Measurements from ENCODE around the gene DRG2. TPM values are rescaled to one million over a fixed set of nuclear protein-coding genes. Genes with fewer than 3 reads are reported as not detected.
A peak's percentile ranks its signal among the peaks of the same experiment; 100 is the strongest.

The DRG2 gene
- total RNA-seq (2014; rRNA removed; shearing (Covaris generic)), result 41.6 and 42.5 TPM in 2 replicates
- 126 and 178 TPM in 2 replicates for polyA plus RNA-seq (2014; cell fraction: nucleus; rRNA removed)

DNA sequence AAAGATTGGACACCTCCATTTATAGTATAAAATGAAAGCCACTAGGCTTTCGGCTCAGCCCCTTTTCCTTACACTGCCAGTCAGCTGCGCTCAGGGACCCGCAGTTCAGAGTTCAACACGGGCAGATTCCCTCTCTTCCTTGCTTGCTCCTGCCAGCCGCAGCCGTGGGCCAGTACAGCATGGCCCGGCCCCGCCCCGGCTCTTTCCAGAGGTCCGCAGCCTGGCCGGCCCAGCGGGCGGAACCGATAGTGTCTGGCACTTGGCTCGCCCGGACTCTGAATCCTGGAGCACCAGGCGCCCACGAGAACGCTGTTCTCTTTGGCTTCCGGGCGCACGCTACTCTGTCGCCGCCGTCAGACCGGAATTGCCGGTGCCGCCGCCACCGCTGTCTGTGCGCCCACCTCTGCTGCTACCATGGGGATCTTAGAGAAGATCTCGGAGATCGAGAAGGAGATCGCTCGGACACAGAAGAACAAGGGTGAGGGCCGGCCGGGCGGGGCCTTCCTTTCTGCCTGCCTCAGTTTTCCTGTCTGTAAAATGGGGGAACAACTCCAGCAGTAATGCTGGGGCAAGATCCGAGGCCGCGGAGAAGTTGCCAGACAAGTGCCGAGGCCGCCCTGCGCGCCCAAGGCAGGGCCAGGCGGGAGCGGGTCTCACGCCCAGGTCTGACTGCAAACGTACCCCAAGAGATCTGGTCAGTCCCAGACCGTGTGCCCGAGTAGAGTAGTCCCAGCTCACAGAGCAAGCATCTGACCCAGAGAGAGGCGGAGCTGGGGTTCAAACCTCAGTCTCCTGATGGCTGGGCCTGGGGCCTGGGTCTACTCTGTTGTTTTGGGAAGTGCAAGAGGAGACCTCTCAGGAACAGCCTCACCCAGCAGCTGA is at the start of gene DRG2:
Gene DRG2 (plus strand): TSS at position 339 of the 882 bp plus-strand sequence. CDS start 76 bp downstream, at position 415.
- DNase-seq (ENCODE audit: extremely low read depth, low read depth), result peak; percentile 87

GRCh38 chr17:18038149-18038850 is 49.4 kb upstream of the DRG2 start:
- no peak for DNase-seq (ENCODE audit: extremely low read depth, low read depth)

DNA sequence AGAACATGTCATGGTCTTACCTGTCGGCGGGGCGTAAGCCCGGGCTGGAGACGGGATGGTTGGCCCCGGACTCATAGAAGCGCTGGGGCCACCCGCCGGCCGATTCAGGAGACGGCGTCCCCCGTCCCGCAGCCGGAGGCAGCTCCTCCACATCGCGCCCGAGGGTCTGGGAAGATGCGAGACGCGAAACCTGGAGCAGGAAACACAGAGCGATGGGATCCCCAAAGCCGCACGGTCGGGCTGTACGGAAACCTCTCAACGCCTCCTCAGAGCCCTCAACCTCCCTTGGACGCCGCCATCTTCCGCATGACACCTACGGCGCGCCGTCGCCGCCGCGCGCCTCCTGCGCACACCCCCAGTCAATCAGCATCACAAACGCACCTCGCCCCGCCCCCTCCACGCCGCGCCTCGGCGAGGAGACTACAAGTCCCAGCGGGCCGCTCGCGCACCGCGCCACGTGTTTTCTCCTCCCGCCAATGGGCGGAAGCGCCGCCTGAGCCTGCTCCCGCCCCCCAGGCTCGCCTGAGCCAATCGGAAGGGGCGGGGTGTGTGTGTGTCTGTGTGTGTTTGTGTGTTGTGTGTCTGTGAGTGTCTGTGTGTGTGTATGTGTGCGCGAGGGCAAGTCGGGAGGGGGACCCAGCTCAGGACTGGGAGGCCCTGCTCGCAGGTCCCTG is 48.8 kb upstream of the DRG2 start, which contains the start of the genes ATPAF2 and GID4:
Gene ATPAF2 (minus strand): TSS at position 308 of the 674 bp plus-strand sequence. CDS start 155 bp downstream, at position 153.
Gene GID4 (plus strand): TSS at position 548 of the 674 bp plus-strand sequence. CDS start 57 bp downstream, at position 605.
- peak; percentile 98 for DNase-seq (ENCODE audit: extremely low read depth, low read depth)

DNA sequence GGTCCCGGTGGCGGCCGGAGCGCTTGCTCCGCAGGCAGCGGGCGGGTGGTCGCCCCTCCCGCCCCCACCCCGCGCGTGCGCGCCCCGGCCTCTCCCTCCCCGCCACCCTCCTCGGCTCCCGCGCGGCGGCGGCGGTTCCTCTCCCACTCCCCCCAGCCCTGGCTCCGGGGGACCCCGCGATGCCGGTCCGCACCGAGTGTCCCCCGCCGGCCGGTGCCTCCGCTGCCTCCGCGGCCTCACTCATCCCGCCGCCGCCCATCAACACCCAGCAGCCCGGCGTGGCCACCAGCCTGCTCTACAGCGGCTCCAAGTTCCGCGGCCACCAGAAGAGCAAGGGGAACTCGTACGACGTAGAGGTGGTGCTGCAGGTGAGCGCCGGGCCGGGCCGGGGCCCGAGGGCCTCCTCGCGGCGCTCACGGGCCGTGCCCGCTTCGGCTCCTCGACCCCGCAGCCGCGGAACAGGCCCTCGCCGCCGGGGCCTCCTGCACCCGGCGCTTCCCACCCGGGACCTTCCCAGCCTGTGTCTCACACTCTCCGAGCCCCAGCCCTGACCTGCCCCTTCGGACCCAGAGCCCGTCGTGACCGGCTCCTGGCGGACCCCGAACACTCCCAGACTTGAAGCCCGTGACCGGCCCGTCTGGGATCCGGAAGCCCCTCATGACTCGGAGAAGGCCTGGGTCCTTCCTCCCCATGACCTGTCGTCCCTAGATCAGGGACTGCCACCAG is 48.0 kb upstream of the DRG2 start:
- no peak for DNase-seq (ENCODE audit: extremely low read depth, low read depth)

GRCh38 chr17:18040261-18040858 is 47.4 kb upstream of the DRG2 start:
- no peak for DNase-seq (ENCODE audit: extremely low read depth, low read depth)

DNA sequence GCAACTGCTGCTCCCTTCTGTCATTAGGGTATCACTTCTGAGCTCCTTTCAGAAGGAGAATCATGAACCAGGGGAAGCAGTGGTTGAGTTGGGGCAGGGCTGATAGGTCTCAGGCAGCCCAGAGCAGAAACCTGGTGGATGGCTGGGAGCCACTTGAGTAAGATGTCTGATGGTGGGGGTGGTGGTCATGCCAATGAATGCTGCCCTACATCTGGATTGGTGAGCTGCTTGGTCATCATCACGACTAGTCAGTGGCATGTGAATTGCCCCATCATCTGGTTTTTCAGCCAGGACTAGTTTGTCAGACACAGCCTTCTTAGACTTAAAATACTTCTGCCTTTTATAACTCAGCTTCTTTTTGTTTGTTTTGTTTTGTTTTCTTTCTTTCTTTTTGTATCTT is 46.0 kb upstream of the DRG2 start:
- no peak for DNase-seq (ENCODE audit: extremely low read depth, low read depth)

DNA sequence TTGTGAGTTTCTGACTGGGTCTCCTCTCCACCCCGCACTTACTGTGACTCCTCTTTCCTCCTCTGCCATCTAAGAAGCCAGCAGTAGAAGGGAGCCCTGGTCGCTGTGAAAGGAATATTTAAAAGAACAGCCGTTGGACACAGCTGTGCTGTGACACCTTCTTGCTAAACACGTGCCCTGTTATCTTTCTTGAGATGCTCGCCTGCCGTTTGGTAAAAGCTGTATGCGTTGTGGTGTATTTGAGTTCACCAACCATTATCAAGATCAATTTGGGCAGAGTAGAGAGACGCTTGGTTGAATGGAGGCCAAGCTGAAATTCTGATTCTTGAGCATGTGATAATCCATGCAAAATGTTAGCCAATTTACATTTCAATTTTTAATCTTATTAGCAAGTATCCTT is 44.8 kb upstream of the DRG2 start:
- no peak for DNase-seq (ENCODE audit: extremely low read depth, low read depth)

- no peak for DNase-seq (ENCODE audit: extremely low read depth, low read depth)
These were observed 44.3 kb upstream of the DRG2 start for GRCh38 chr17:18043491-18043890.

DNA sequence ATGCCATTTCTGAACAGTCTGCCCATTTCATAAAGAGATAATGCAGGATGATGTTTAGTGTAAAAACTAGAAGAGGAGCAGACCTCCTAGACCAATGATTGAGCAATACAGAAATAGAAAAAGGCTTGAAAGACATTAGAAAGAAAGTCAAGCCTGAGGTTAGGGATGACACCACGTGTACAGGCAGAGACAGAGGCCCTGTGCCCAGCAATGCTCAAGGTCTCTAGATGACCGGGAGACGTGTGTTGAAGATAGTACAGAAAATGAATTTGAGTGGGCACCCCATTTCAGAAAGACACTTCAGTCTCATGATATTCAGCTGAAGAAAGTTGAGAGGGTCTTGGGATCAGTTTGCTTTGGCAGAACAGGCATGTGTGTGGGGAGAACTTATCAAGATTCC is 43.1 kb upstream of the DRG2 start:
- DNase-seq (ENCODE audit: extremely low read depth, low read depth), result no peak

GRCh38 chr17:18045691-18046350 is 41.9 kb upstream of the DRG2 start:
- DNase-seq (ENCODE audit: extremely low read depth, low read depth), result no peak

DNA sequence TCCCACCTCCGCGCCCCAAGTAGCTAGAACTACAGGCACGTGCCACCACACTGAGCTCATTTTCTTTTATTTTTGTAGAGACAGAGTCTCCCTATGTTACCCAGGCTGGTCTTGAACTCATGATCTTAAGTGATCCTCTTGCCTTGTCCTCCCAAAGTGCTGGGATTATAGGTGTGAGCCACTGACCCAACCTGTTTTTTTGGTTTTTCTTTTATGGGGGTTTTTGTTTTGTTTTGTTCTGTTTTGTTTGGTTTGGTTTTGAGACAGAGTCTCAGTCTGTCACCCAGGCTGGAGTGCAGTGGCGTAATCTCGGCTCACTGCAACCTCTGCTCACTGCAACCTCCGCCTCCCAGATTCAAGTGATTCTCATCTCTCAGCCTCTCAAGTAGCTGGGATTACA is 32.2 kb upstream of the DRG2 start:
- no peak for DNase-seq (ENCODE audit: extremely low read depth, low read depth)

GRCh38 chr17:18056214-18056613 is 31.5 kb upstream of the DRG2 start:
- DNase-seq (ENCODE audit: extremely low read depth, low read depth), result no peak

GRCh38 chr17:18059283-18059682 is 28.5 kb upstream of the DRG2 start:
- no peak for DNase-seq (ENCODE audit: extremely low read depth, low read depth)

- no peak for DNase-seq (ENCODE audit: extremely low read depth, low read depth)
These were observed 23.7 kb upstream of the DRG2 start for GRCh38 chr17:18064053-18064452.

- DNase-seq (ENCODE audit: extremely low read depth, low read depth), result no peak
These were observed 22.2 kb upstream of the DRG2 start for GRCh38 chr17:18065546-18065945.

GRCh38 chr17:18066866-18067265 is 20.9 kb upstream of the DRG2 start:
- no peak for DNase-seq (ENCODE audit: extremely low read depth, low read depth)

- no peak for DNase-seq (ENCODE audit: extremely low read depth, low read depth)
These were observed 18.6 kb upstream of the DRG2 start for GRCh38 chr17:18069101-18069500.

DNA sequence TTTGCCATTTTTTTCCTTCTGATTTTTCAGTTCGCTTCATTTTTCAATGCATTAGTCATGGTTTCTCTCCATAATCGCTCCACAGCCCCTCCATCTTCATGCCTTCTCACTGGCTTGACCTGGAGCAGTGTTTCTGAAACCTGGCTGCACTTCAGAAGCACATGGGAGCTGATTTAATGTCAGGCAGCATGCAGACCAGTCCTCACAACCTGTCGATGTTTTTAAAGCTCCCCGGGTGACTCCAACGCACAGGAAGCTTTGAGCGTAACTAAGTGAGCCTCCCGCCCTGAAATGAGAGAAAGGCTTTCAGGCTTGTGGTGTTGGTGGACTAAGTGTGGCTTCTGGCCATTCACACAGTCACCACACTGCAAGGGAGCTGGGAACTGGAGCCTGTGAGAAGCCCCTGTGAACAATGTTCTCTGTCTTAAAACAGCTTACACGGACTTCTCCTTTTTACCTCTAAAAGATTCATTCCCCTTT is 16.8 kb upstream of the DRG2 start:
- DNase-seq (ENCODE audit: extremely low read depth, low read depth), result no peak

- DNase-seq (ENCODE audit: extremely low read depth, low read depth), result no peak
These were observed 16.0 kb upstream of the DRG2 start for GRCh38 chr17:18071751-18072150.
